ENCODE results near the gene IL1A.

Gene IL1A

GRCh38 chr2:112791019-112791418, 6.7 kb upstream of the IL1A start:
- no peak for FAIRE-seq

DNA sequence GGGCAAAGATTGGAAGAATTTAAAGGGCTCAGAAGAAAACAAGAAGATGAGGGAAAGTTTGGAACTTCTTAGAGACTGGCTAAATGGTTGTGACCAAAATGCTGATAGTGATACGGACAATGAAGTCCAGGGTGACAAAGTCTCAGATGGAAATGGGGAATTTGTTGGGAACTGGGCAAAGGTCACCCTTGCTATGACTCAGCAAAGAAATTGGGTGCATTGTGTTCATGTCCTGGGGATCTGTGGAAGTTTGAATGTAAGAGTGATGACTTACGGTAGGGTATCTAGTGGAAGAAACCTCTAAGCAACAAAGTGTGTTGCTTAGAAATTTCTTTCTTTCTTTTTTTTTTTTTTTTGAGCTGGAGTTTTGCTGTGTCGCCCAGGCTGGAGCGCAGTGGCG, 6.0 kb upstream of the IL1A start:
- FAIRE-seq = no peak

GRCh38 chr2:112789186-112789585, 4.9 kb upstream of the IL1A start:
- no peak for FAIRE-seq

- FAIRE-seq = no peak
These were observed 4.4 kb upstream of the IL1A start for GRCh38 chr2:112788653-112789052.

DNA sequence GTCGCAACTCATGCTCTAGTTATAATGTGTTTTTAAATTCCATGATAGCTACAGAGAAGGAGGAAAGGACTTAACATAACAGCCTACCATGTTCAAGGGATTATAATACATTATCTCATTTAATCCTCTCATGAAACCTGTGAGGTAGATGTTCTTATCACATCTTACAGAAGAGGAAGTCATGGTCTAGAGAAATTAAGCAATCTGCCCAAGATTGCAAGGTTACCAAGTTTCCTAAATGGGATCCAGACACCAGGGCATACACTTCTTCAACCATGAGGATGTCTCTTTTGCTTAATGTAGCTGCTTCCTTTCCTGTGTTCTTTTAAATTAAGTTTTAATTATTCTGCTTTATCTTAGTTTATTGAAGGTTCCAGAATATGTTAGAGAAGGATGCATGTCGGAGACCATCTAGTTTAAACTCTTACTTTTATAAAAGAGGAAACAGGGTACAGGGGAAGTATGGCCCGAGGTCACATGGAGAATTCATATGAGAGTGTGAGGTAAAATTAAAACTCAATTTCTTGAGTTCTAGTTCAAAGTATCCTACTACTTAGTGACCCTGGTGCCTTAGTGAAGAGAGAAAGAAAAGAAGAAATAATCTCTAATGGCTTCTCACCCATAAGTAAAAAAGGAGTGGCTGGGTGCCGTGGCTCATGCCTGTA, 3.6 kb upstream of the IL1A start:
- FAIRE-seq = no peak

DNA sequence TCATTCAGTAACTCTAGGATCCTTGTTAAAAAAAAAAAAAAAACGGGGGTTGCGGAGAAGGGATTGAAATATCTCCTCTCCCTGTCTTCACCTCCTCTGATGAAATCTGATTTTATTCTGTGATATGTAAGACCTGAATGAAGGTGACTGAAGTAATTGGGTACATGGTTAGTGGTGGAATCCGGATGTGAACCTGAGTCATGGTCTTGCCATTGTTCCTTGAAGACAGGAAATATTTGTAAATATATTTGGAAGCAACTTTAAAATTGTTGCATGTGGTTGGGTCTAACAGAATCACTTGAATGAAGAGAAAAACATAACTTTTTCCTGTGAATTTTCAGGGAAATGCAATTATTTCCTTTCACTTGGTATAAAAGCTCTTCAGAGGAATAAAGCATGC, 3.0 kb upstream of the IL1A start:
- no peak for FAIRE-seq

DNA sequence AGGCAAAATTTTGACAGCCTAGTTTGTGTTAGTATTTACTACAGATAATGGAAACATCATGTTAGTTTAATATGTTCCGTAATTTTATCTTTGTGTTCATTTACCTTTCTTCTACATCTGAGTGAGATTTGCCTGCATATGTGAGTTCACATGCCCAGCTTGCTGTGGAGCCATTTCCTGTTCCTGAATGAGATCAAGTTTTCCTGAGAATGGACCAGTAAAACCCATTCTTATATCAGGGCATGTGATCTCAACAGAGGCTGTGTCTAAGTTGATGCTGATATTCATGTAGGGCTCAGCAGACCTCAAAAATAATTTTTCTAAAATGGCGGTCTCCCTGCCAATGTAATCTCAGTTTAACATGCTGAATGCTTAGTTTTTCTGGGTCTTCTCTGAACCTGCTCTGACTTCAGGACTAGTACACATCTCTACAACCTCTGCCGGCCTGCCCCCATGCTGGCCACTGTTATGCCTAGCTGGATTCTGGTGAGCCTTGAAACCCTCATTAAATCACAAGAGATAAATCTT, 1.0 kb downstream of the IL1A start:
- no peak for FAIRE-seq

- FAIRE-seq = no peak
These were observed 2.0 kb downstream of the IL1A start for GRCh38 chr2:112782234-112782799.

DNA sequence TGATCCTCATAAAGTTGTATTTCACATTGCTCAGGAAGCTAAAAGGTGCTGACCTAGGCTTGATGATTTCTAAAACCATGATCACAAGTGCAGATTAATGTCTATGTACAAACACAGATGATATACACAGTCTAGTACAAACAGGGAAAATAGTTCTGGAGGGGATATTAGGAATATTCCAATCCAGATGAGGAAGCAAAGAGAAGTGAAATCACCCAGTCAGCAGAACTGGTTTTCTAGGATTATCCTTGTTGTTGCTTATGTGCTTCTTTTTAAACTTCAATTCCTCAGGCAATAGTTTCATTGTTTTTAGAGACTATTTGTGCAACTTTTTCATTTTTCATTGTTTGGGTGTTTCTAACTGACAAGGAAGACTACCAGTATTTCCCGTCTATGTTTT, 4.7 kb downstream of the IL1A start:
- FAIRE-seq = no peak

DNA sequence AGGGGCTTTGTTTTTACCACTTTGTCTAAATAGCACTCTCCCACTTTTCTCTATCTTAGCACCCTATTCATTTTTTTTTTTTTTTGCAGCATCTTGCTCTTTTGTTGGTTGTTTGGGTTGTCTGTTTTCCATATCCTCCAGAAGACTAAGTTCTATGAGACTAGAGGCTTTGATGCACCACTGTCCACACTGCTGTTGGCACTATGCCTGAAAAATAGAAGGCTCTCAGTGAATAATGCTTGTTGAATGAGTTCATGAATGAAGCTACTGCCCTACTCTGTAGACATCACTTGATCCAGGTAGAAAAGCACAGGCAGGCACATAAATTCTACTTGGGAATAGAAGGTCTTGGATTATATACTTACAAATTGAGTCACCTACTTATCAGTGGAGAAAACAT, 7.3 kb downstream of the IL1A start:
- no peak for FAIRE-seq

- FAIRE-seq = no peak
These were observed 8.2 kb downstream of the IL1A start for GRCh38 chr2:112776113-112776512.

GRCh38 chr2:112774536-112775285, 9.6 kb downstream of the IL1A start:
- no peak for FAIRE-seq

DNA sequence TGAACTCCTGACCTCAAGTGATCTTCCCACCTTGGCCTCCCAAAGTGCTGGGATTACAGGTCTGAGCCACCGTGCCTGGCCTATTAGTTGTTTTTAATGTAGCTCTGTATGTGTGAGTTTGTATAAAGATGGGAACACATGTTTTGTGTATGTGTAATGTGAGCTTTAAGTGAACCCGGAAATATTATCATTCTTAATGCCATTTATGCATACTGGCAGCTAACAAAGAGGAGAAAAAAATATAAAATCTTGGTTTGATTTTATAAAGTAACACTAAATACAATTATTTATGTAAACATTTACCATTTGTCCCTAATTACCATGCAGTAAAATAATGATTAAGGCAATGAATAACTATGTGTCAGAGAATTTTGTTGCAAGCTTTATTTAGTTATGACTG, 10.7 kb downstream of the IL1A start:
- FAIRE-seq = no peak

GRCh38 chr2:112772911-112773475, 11.3 kb downstream of the IL1A start:
- no peak for FAIRE-seq

GRCh38 chr2:112772322-112772721, 12.0 kb downstream of the IL1A start:
- FAIRE-seq = no peak

DNA sequence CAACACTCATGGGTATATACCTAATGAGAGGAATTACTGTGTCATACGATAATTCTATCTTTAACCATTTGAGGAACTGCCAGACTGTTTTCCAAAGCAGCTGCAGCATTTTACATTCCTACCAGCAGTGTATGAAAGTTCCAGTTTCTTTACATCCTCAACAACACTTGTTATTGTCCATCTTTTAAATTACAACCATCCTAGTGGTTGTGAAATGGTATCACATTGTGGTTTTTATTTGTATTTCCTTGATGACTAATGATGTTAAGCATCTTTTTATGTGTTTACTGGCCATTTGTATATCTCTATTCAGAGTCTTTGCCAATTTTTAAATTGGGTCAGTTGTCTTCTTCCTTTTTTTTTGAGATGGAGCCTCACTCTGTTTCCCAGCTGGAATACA, 15.9 kb downstream of the IL1A start:
- FAIRE-seq = no peak

DNA sequence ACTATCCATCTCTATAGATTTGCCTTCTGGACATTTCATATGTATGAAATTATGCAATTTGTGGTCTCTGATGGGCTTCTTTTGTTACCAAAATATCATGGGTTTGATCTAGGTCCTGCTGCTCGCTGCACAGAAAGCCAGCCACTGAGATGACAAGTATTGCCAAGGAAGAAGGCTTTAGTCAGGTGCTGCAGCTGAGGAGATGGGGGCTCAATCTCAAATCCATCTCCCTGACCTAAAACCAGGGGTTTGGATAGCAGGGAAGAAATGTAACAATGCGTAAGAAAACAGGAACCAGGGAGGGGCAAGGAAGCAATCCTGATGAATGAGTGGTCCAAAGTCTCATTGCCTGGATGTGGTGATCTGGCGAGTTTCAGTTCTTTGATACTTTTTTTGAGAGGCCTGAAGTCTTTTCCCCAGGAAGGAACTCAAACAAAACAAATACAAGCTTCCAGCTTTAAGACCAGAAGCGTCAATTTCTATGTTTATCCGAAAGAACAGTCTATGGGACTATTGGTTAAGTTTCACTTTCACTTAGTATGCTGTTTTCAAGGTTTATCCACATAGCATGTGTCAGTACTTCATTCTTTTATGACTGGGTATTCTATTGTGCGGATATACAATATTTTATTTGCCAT, 16.5 kb downstream of the IL1A start:
- FAIRE-seq = no peak

- FAIRE-seq = no peak
These were observed 19.0 kb downstream of the IL1A start for GRCh38 chr2:112765251-112765650.

- peak; percentile 97 for FAIRE-seq
These were observed 19.9 kb downstream of the IL1A start, which contains the start of gene CKAP2L for GRCh38 chr2:112764071-112765044. CKAP2L (minus strand) TSS chr2:112764609; CDS start chr2:112764598, 11 bp downstream.

DNA sequence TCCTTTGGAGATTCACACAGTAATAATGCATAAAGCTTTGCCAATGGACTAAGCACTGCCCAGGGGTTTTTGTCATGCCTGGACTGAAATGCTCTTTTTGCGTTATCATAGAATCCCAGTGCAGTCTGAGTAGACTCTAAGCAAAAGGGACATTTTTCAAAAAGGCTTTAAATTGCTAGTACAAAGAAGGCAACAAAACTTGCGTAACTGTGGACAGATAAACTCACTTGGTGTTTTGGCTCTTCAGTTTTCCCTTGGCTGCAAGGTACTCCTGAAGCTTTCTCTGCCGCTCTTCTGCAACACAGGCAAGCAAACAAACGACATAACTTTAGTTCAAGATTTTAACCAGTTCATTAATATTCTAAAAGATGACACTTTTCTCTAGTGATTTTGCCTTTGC, 22.0 kb downstream of the IL1A start:
- FAIRE-seq = no peak

DNA sequence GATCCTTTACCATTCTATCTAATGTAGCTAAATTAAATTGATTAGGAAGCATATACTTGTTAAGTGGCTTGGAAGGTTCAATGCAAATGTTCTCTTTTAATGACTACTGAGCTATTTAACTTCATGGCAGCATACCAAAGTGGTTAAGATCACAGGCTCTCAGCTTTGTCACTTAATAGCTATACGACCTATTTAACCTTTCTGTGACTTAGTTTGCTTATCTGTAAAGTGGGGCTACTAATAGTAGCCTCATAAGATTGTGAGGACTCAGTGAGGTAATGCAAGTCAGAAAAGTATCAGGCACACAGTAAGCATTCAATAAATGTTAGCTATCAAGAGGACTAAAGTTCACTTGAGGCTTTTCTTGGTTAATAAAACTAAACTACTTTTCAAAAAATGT, 24.1 kb downstream of the IL1A start:
- no peak for FAIRE-seq

DNA sequence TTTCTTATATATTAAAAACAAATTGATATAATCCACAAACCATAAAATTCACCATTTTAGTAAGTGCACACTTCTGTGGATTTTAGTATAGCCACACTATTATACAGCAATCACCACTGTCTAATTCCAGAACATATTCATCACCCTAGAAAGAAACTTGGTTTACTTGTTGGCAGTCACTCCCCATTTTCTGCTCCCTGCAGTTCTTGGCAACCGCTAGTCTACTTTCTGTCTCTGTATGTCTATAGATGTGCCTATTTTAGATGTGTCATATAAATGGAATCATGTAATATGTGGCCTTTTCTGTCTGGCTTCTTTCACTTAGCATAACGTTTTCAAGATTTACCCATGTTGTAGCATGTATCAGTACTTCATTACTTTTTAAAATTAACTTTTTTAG, 25.6 kb downstream of the IL1A start:
- no peak for FAIRE-seq

All from A204.1 (cell line).